Ovary (tissue), 3 donors: ENCODE measurements around the gene NOL12.

Experiments
- EP300 ChIP-seq: sonication (generic); formaldehyde crosslinking; IDR thresholded peaks from one replicate; pipeline ENCODE4 v1.6.1; 2017; ENCODE audit warnings: antibody characterized with exemption
- TF ChIP-seq, protein P1 (sequence below), 3 donors: fragments of 450-650 bp in 2 of 3; fragments of 200-600 bp in 1 of 3; IDR thresholded peaks; one replicate each; pipeline versions ENCODE4 v1.5.1 to v1.8.0; 2016 to 2022; ENCODE audit warnings: antibody characterized with exemption in 3 of 3, mild to moderate bottlenecking in 1 of 3
- donor health status: DM: no; HTN: no; CAD: no.

DNA sequence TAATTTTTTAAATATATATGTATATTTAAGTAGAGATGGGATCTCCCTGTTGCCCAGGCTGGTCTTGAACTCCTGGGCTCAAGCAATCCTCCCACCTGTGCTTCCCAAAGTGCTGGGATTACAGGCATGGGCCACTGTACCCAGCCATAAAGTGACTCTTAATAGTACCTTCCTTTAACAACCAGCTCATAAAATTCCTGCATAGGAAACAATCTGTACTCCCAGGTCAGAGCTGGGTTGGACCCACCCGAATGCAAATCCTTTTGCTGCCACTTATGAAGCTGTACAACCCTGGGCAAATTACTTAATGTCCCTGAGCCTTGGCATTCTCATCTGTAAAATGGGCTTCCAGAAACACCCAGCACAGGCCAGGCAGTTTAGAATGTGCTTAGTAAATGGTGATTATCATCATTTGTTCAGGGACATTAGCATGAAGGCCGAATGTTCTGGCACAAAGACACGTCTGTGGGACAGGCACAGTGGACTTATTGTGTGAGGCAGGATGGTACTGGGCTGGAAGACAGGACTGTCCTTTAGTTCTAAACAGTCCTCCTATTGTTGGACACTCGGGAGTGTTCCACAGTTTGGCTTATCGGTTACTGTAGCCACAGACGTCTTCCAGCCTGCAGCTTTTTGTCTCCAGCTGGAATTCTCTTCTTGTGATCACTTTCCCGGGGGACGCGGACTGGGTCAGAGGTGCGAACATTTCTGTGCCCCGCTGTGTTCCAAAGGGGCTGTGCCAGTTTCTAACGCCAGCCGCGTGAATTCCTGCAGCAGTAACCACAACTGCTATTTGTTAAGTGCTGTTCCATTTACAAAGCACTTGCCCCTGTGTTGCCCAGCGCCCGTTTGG lies 21.7 kb upstream of the NOL12 start:
- TF ChIP-seq, protein P1, sequence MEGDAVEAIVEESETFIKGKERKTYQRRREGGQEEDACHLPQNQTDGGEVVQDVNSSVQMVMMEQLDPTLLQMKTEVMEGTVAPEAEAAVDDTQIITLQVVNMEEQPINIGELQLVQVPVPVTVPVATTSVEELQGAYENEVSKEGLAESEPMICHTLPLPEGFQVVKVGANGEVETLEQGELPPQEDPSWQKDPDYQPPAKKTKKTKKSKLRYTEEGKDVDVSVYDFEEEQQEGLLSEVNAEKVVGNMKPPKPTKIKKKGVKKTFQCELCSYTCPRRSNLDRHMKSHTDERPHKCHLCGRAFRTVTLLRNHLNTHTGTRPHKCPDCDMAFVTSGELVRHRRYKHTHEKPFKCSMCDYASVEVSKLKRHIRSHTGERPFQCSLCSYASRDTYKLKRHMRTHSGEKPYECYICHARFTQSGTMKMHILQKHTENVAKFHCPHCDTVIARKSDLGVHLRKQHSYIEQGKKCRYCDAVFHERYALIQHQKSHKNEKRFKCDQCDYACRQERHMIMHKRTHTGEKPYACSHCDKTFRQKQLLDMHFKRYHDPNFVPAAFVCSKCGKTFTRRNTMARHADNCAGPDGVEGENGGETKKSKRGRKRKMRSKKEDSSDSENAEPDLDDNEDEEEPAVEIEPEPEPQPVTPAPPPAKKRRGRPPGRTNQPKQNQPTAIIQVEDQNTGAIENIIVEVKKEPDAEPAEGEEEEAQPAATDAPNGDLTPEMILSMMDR (IDR thresholded peaks at IDR 0.05), result no peak
- TF ChIP-seq EP300, result no peak
